CD14-positive monocyte (primary cell): ENCODE measurements around the gene CUL2. TPM values are rescaled to one million over a fixed set of nuclear protein-coding genes. Genes with fewer than 3 reads are reported as not detected.
"Not testable (repeated sequence)": the region's sequence is repeated elsewhere in the genome, so short reads cannot be mapped to it uniquely, and the experiment has no call there.

Experiments
- DNase-seq, 3 donors: peaks; one replicate each; pipeline ENCODE4 v3.0.0-alpha.2; 2011 to 2022
- H2AFZ ChIP-seq: 2 replicates; pipeline ENCODE4 v1.6.0; 2012; ENCODE audit warnings: mild to moderate bottlenecking, low read depth, low read length, inconsistent platforms; ENCODE audit not compliant: insufficient read depth, poor library complexity, severe bottlenecking
- H3K27ac ChIP-seq, 2 donors: 1 replicate in 1 of 2; 2 replicates in 1 of 2; pipeline ENCODE4 v1.5.1; 2012 to 2013; ENCODE audit warnings: low read length in 2 of 2, control low read depth in 1 of 2, inconsistent platforms in 1 of 2, low read depth in 1 of 2, mild to moderate bottlenecking in 1 of 2
- H3K27me3 ChIP-seq, 2 donors: one replicate each; pipeline versions ENCODE4 v1.6.0 to v1.6.1; 2011 to 2013; ENCODE audit warnings: low read length in 2 of 2; ENCODE audit not compliant: control insufficient read depth in 2 of 2, insufficient read depth in 2 of 2
- H3K36me3 ChIP-seq, 2 donors: replicated peaks in 1 of 2; 1 replicate in 1 of 2; 2 replicates in 1 of 2; pipeline versions ENCODE4 v1.5.1 to v1.6.1; 2012 to 2013; ENCODE audit warnings: low read length in 2 of 2, control low read depth in 1 of 2, inconsistent platforms in 1 of 2, mild to moderate bottlenecking in 1 of 2; ENCODE audit not compliant: insufficient read depth in 2 of 2, control insufficient read depth in 1 of 2
- H3K4me1 ChIP-seq, 2 donors: 1 replicate in 1 of 2; 2 replicates in 1 of 2; pipeline versions ENCODE4 v1.5.1 to v1.6.1; 2012 to 2013; ENCODE audit warnings: low read length in 2 of 2, control low read depth in 1 of 2, inconsistent platforms in 1 of 2, mild to moderate bottlenecking in 1 of 2, moderate library complexity in 1 of 2; ENCODE audit not compliant: insufficient read depth in 2 of 2, control insufficient read depth in 1 of 2
- H3K4me2 ChIP-seq: replicated peaks from 2 replicates; pipeline ENCODE3; 2012; ENCODE audit warnings: low read length, moderate library complexity, mild to moderate bottlenecking; ENCODE audit not compliant: poor library complexity, severe bottlenecking; ENCODE audit errors: extremely low read depth
- H3K4me3 ChIP-seq, 3 experiments: fragments of 200-600 bp in 1 of 3; sonication (generic) in 1 of 3; replicated peaks in 1 of 3; 1 replicate in 2 of 3; 2 replicates in 1 of 3; pipeline ENCODE4 v1.5.1; 2011 to 2013; ENCODE audit warnings: low read length in 3 of 3, mild to moderate bottlenecking in 3 of 3, control low read depth in 2 of 3, low read depth in 2 of 3, inconsistent platforms in 1 of 3, moderate library complexity in 1 of 3
- H3K79me2 ChIP-seq: 2 replicates; pipeline ENCODE4 v1.6.0; 2012; ENCODE audit warnings: mild to moderate bottlenecking, control low read depth, inconsistent platforms, low read length, moderate library complexity; ENCODE audit not compliant: insufficient read depth
- H3K9ac ChIP-seq: 2 replicates; pipeline ENCODE4 v1.6.0; 2017; ENCODE audit warnings: low read length, mild to moderate bottlenecking; ENCODE audit not compliant: insufficient read depth, poor library complexity, severe bottlenecking
- H3K9me3 ChIP-seq, 2 donors: replicated peaks in 1 of 2; 1 replicate in 1 of 2; 2 replicates in 1 of 2; pipeline versions ENCODE4 v1.5.1 to v1.6.1; 2012 to 2013; ENCODE audit warnings: low read length in 2 of 2, control low read depth in 1 of 2; ENCODE audit not compliant: control insufficient read depth in 1 of 2, insufficient read depth in 1 of 2
- H4K20me1 ChIP-seq: 2 replicates; pipeline ENCODE4 v1.6.0; 2012; ENCODE audit warnings: mild to moderate bottlenecking, low read length, control low read depth, moderate library complexity; ENCODE audit not compliant: insufficient read depth
- H3K27ac Mint-ChIP-seq, 7 donors: one replicate each; pipeline ENCODE4 v1.8.0; 2020; ENCODE audit warnings: mild to moderate bottlenecking in 7 of 7, mixed read lengths in 7 of 7, moderate library complexity in 6 of 7, inconsistent platforms in 2 of 7
- H3K27me3 Mint-ChIP-seq, 3 donors: one replicate each; pipeline ENCODE4 v1.8.0; 2021 to 2022; ENCODE audit warnings: low read depth in 3 of 3, mild to moderate bottlenecking in 3 of 3, mixed read lengths in 3 of 3, moderate library complexity in 3 of 3, inconsistent platforms in 1 of 3
- H3K36me3 Mint-ChIP-seq, 2 donors: one replicate each; pipeline ENCODE4 v1.8.0; 2020; ENCODE audit warnings: mixed read lengths in 2 of 2, inconsistent platforms in 1 of 2, mild to moderate bottlenecking in 1 of 2
- H3K4me1 Mint-ChIP-seq: one replicate; pipeline ENCODE4 v1.8.0; 2020; ENCODE audit warnings: mild to moderate bottlenecking, mixed read lengths
- H3K4me3 Mint-ChIP-seq, 2 donors: one replicate each; pipeline ENCODE4 v1.8.0; 2020; ENCODE audit warnings: mild to moderate bottlenecking in 2 of 2, mixed read lengths in 2 of 2, moderate library complexity in 1 of 2
- H3K9me3 Mint-ChIP-seq, 7 donors: one replicate each; pipeline ENCODE4 v1.8.0; 2020 to 2022; ENCODE audit warnings: mixed read lengths in 7 of 7, mild to moderate bottlenecking in 6 of 7, moderate library complexity in 6 of 7, inconsistent platforms in 2 of 7
- CTCF ChIP-seq: fragments of 200-600 bp; IDR thresholded peaks from one replicate; pipeline ENCODE4 v1.8.0; 2022; ENCODE audit warnings: antibody characterized with exemption, mild to moderate bottlenecking
- WGBS: methylation state at CpG from one replicate; pipeline ENCODE4 v1.1.5; 2013; ENCODE audit warnings: missing lambda C conversion rate; ENCODE audit not compliant: insufficient coverage; 5-methylcytosine and 5-hydroxymethylcytosine counted together
- intact Hi-C, 2 donors: fragments of 100-400 bp; cut with micrococcal nuclease; formaldehyde crosslinking; loops; one replicate each; pipeline versions ENCODE4 v1.15.0 to v1.15.1; 2023
- polyA plus RNA-seq, 3 donors: library from polyadenylated mRNA; depleted of rRNA in 1 of 3; unstranded in 2 of 3; stranded (reverse) in 1 of 3; fragments of 300-500 nt in 2 of 3; fragments of >200 nt in 1 of 3; fragmentation: Illumina TruSeq in 2 of 3; gene quantifications; 1 replicate in 2 of 3; 2 replicates in 1 of 3; pipeline ENCODE4 v1.2.3, GENCODE V29; 2012 to 2021

The CUL2 gene
- polyA plus RNA-seq, 3 donors = 10.2 to 22.8 (median 12.9) TPM

GRCh38 chr10:34994565-34995142 is 95.5 kb downstream of the CUL2 start:
- Histone ChIP-seq H4K20me1 (no peaks in the 10 kb centered on the region), H3K4me2 (no peak overlapping the region), H3K79me2 (no peaks in the 10 kb centered on the region), H3K27ac (no peak overlapping the region), H3K9me3 (peaks cover 0 to 10% of the 10 kb centered on the region in 2 donors), H2AFZ (no peak overlapping the region), H3K9ac (no peak overlapping the region), H3K27me3 (no peaks in the 10 kb centered on the region), H3K4me3 (no peak overlapping the region), H3K4me1 (peaks cover 11 to 15% of the 10 kb centered on the region in 2 donors), H3K36me3 (no peaks in the 10 kb centered on the region)
- H3K4me3 Mint-ChIP-seq = no peak overlapping the region
- no peak overlapping the region for H3K27ac Mint-ChIP-seq
- peak; percentile 51 for TF ChIP-seq CTCF
- peaks cover 3 to 13% (median 9%) of the 10 kb centered on the region in 7 donors for H3K9me3 Mint-ChIP-seq
- H3K4me1 Mint-ChIP-seq = peaks cover 32% of the 10 kb centered on the region
- WGBS = 3% methylated on average over 5 of the region's 7 CpGs
- peaks cover 9 to 14% (median 11%) of the 10 kb centered on the region in 3 donors for H3K27me3 Mint-ChIP-seq
- peak in 2 of 3 donors; percentile 18 to 43 for DNase-seq
- intact Hi-C loops = no loop called here
- H3K36me3 Mint-ChIP-seq = peaks cover 2 to 8% of the 10 kb centered on the region in 2 donors

- H3K27me3 Mint-ChIP-seq = peaks cover 9 to 14% (median 11%) of the 10 kb centered on the region in 3 donors
- Histone ChIP-seq H3K27me3 (no peaks in the 10 kb centered on the region), H3K9ac (no peak overlapping the region), H2AFZ (no peak overlapping the region), H3K4me3 (no peak overlapping the region), H3K27ac (no peak overlapping the region), H4K20me1 (no peaks in the 10 kb centered on the region), H3K36me3 (no peaks in the 10 kb centered on the region), H3K4me1 (peaks cover 11 to 15% of the 10 kb centered on the region in 2 donors), H3K4me2 (no peak overlapping the region), H3K9me3 (peaks cover 0 to 10% of the 10 kb centered on the region in 2 donors), H3K79me2 (no peaks in the 10 kb centered on the region)
- intact Hi-C loops = no loop called here
- no peak overlapping the region for H3K27ac Mint-ChIP-seq
- H3K4me3 Mint-ChIP-seq = no peak overlapping the region
- peaks cover 32% of the 10 kb centered on the region for H3K4me1 Mint-ChIP-seq
- peaks cover 2 to 8% of the 10 kb centered on the region in 2 donors for H3K36me3 Mint-ChIP-seq
- WGBS = no CpG with 5 or more reads among the region's 1 CpG
- H3K9me3 Mint-ChIP-seq = peaks cover 0 to 13% (median 9%) of the 10 kb centered on the region in 7 donors
- no peak for DNase-seq
- no peak for TF ChIP-seq CTCF
Observed at GRCh38 chr10:34993782-34994181, 96.4 kb downstream of the CUL2 start.

- H3K27ac Mint-ChIP-seq = not testable (repeated sequence)
Observed at GRCh38 chr10:34991117-34991516, 99.0 kb downstream of the CUL2 start.

More at GRCh38 chr10:34991117-34991516, 99.0 kb downstream of the CUL2 start:
- intact Hi-C loops, H3K27ac ChIP-seq, H2AFZ ChIP-seq, H3K27me3 ChIP-seq, H3K4me3 Mint-ChIP-seq, DNase-seq, H3K4me3 ChIP-seq, H3K36me3 Mint-ChIP-seq, H3K9ac ChIP-seq, H3K79me2 ChIP-seq, H3K4me2 ChIP-seq, H3K36me3 ChIP-seq, H3K4me1 ChIP-seq, H4K20me1 ChIP-seq: not testable (repeated sequence)
- Mint-ChIP-seq H3K27me3 (peaks cover 10 to 15% (median 11%) of the 10 kb centered on the region in 3 donors), H3K4me1 (peaks cover 15% of the 10 kb centered on the region), H3K9me3 (peaks cover 3 to 11% (median 9%) of the 10 kb centered on the region in 7 donors)
- peaks cover under 1 to 15% of the 10 kb centered on the region in 2 donors for H3K9me3 ChIP-seq
- WGBS = no CpG with 5 or more reads among the region's 1 CpG
